ENCODE measurements around the gene MBLAC2. TPM values are rescaled to one million over a fixed set of nuclear protein-coding genes. Genes with fewer than 3 reads are reported as not detected.

The MBLAC2 gene
- polyA plus RNA-seq, 3 donors, result 0.96 to 1.5 (median 1.2) TPM

DNA sequence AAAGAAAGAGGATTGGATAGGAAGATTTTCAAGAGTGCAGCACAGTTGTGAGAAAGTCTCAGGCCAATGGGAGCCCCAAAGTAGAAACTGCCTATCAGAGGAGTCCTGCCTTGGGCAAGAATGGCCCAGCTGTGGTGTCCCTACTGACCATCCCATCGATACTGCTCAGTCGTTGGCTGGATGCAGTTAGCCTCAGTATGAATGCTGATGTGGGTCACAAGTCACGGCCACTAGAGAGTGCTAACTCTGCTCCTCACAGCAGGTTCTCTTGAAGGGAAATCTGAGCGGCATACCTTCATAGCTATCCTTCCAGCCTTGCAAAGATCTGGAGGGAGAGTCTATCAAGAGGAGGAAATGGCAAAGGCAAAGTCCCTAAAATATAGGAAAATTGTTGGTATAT, 53.4 kb downstream of the MBLAC2 start:
- DNase-seq, result no peak
- H3K27ac Mint-ChIP-seq, result no peak overlapping the region
- H3K27ac ChIP-seq (ENCODE audit: low read depth in 1 of 2, low read length in 2 of 2), result no peak overlapping the region
- no peak overlapping the region for H2AFZ ChIP-seq (ENCODE audit: insufficient read depth, low read depth, low read length, poor library complexity, severe bottlenecking)
- H3K36me3 Mint-ChIP-seq, result no peaks in the 10 kb centered on the region
- no peak overlapping the region for H3K4me3 ChIP-seq (replicated peaks in 1 of 3; ENCODE audit: low read depth in 2 of 3, low read length in 3 of 3)
- WGBS (ENCODE audit: insufficient coverage), result 63% methylated on average over 2 of the region's 4 CpGs
- H3K4me1 ChIP-seq (ENCODE audit: control insufficient read depth in 1 of 2, insufficient read depth in 2 of 2, low read length in 2 of 2), result no peaks in the 10 kb centered on the region
- no peak overlapping the region for H3K4me2 ChIP-seq (replicated peaks; ENCODE audit: extremely low read depth, low read length, poor library complexity, severe bottlenecking)
- TF ChIP-seq, protein P1, sequence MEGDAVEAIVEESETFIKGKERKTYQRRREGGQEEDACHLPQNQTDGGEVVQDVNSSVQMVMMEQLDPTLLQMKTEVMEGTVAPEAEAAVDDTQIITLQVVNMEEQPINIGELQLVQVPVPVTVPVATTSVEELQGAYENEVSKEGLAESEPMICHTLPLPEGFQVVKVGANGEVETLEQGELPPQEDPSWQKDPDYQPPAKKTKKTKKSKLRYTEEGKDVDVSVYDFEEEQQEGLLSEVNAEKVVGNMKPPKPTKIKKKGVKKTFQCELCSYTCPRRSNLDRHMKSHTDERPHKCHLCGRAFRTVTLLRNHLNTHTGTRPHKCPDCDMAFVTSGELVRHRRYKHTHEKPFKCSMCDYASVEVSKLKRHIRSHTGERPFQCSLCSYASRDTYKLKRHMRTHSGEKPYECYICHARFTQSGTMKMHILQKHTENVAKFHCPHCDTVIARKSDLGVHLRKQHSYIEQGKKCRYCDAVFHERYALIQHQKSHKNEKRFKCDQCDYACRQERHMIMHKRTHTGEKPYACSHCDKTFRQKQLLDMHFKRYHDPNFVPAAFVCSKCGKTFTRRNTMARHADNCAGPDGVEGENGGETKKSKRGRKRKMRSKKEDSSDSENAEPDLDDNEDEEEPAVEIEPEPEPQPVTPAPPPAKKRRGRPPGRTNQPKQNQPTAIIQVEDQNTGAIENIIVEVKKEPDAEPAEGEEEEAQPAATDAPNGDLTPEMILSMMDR (IDR thresholded peaks at IDR 0.05), result no peak
- no peaks in the 10 kb centered on the region for H3K79me2 ChIP-seq (ENCODE audit: insufficient read depth, low read length)
- H3K9me3 Mint-ChIP-seq, result no peaks in the 10 kb centered on the region
- no peak overlapping the region for H3K9ac ChIP-seq (ENCODE audit: insufficient read depth, low read length, poor library complexity, severe bottlenecking)
- intact Hi-C loops (cut with micrococcal nuclease), result loop anchor here in 1 of 2 donors (10.0 kb wide), 1 partner anchor 54 kb away; the partner anchor contains the start of genes MBLAC2 and POLR3G
- H3K4me1 Mint-ChIP-seq, result no peaks in the 10 kb centered on the region
- H4K20me1 ChIP-seq (ENCODE audit: insufficient read depth, low read length), result no peaks in the 10 kb centered on the region
- H3K9me3 ChIP-seq (replicated peaks in 1 of 2; ENCODE audit: control insufficient read depth in 1 of 2, insufficient read depth in 1 of 2, low read length in 2 of 2), result no peaks in the 10 kb centered on the region
- peaks cover 2 to 4% (median 2%) of the 10 kb centered on the region in 3 donors for H3K27me3 Mint-ChIP-seq (ENCODE audit: low read depth in 3 of 3)
- H3K36me3 ChIP-seq (replicated peaks in 1 of 2; ENCODE audit: control insufficient read depth in 1 of 2, insufficient read depth in 2 of 2, low read length in 2 of 2), result no peaks in the 10 kb centered on the region
- H3K27me3 ChIP-seq (ENCODE audit: control insufficient read depth in 2 of 2, insufficient read depth in 2 of 2, low read length in 2 of 2), result no peaks in the 10 kb centered on the region
- H3K4me3 Mint-ChIP-seq, result no peak overlapping the region

DNA sequence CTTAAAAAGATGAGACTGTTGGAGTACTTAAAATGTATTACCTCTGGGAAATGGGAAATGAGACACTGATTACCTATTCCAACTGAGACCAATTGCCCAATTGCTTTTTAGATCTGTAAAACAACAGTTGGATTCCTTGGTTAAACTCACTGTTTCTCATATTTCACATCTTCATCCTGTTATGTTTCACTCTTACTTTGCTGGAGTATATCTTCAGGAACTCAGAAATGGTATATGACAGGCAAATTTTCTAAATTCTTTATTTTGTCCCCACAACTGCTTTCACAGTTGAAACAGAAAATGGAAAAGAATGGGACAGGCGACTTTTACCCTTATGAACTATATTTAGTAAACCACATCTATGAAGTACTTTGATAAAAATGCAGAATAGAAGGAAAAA, 56.4 kb downstream of the MBLAC2 start:
- Mint-ChIP-seq H3K9me3 (peaks cover 0 to 5% (median 0%) of the 10 kb centered on the region in 7 donors), H3K4me3 (no peak overlapping the region), H3K36me3 (no peaks in the 10 kb centered on the region), H3K27ac (no peak overlapping the region), H3K4me1 (no peaks in the 10 kb centered on the region), H3K27me3 (ENCODE audit: low read depth in 3 of 3) (peaks cover 3 to 6% (median 4%) of the 10 kb centered on the region in 3 donors)
- WGBS (ENCODE audit: insufficient coverage), result no CpG with 5 or more reads among the region's 1 CpG
- no peaks in the 10 kb centered on the region for H3K79me2 ChIP-seq (ENCODE audit: insufficient read depth, low read length)
- no peak for DNase-seq
- TF ChIP-seq, protein P1 (IDR thresholded peaks at IDR 0.05), result no peak
- intact Hi-C loops (cut with micrococcal nuclease), result loop anchor here in 1 of 2 donors (10.0 kb wide), 1 partner anchor 107 kb away; the partner anchor contains the start of gene LYSMD3
- no peaks in the 10 kb centered on the region for H3K36me3 ChIP-seq (replicated peaks in 1 of 2; ENCODE audit: control insufficient read depth in 1 of 2, insufficient read depth in 2 of 2, low read length in 2 of 2)
- H3K4me2 ChIP-seq (replicated peaks; ENCODE audit: extremely low read depth, low read length, poor library complexity, severe bottlenecking), result no peak overlapping the region
- no peak overlapping the region for H2AFZ ChIP-seq (ENCODE audit: insufficient read depth, low read depth, low read length, poor library complexity, severe bottlenecking)
- no peaks in the 10 kb centered on the region for H3K27me3 ChIP-seq (ENCODE audit: control insufficient read depth in 2 of 2, insufficient read depth in 2 of 2, low read length in 2 of 2)
- H3K9ac ChIP-seq (ENCODE audit: insufficient read depth, low read length, poor library complexity, severe bottlenecking), result no peak overlapping the region
- no peak overlapping the region for H3K27ac ChIP-seq (ENCODE audit: low read depth in 1 of 2, low read length in 2 of 2)
- no peaks in the 10 kb centered on the region for H4K20me1 ChIP-seq (ENCODE audit: insufficient read depth, low read length)
- H3K4me3 ChIP-seq (replicated peaks in 1 of 3; ENCODE audit: low read depth in 2 of 3, low read length in 3 of 3), result no peak overlapping the region
- H3K4me1 ChIP-seq (ENCODE audit: control insufficient read depth in 1 of 2, insufficient read depth in 2 of 2, low read length in 2 of 2), result no peaks in the 10 kb centered on the region
- no peaks in the 10 kb centered on the region for H3K9me3 ChIP-seq (replicated peaks in 1 of 2; ENCODE audit: control insufficient read depth in 1 of 2, insufficient read depth in 1 of 2, low read length in 2 of 2)

Measured in CD14-positive monocyte (primary cell).